Memory B cell (primary cell): ENCODE measurements around the gene HSD11B2.
A peak's percentile ranks its signal among the peaks of the same experiment; 100 is the strongest.

Source experiments
- ATAC-seq: fragments of 150-1000 bp; cut with Tn5 transposase; 2 replicates; pipeline ENCODE4 v1.10.0; 2021; ENCODE audit warnings: low read depth, mild to moderate bottlenecking, moderate library complexity
- DNase-seq, 2 donors: peaks; one replicate each; pipeline ENCODE4 v3.0.0; 2022; ENCODE audit warnings: low spot score in 2 of 2
- H3K27ac Mint-ChIP-seq: one replicate; pipeline ENCODE4 v1.8.0; 2022; ENCODE audit warnings: mild to moderate bottlenecking, moderate library complexity, mixed read lengths
- H3K27me3 Mint-ChIP-seq: one replicate; pipeline ENCODE4 v1.8.0; 2022; ENCODE audit warnings: mixed read lengths
- H3K36me3 Mint-ChIP-seq: one replicate; pipeline ENCODE4 v1.8.0; 2022; ENCODE audit warnings: mild to moderate bottlenecking, mixed read lengths
- H3K4me1 Mint-ChIP-seq: one replicate; pipeline ENCODE4 v1.8.0; 2022; ENCODE audit warnings: mixed read lengths
- H3K4me3 Mint-ChIP-seq: one replicate; pipeline ENCODE4 v1.8.0; 2022; ENCODE audit warnings: mild to moderate bottlenecking, moderate library complexity, mixed read lengths
- H3K9me3 Mint-ChIP-seq: one replicate; pipeline ENCODE4 v1.8.0; 2022; ENCODE audit warnings: mixed read lengths

HSD11B2 gene

GRCh38 chr16:67430977-67431774, at the start of gene HSD11B2:
HSD11B2 (plus strand) TSS chr16:67431121; CDS start chr16:67431249, 128 bp downstream.
- Mint-ChIP-seq H3K4me1 (peaks cover 25% of the 10 kb centered on the region), H3K9me3 (no peaks in the 10 kb centered on the region), H3K27me3 (peaks cover 26% of the 10 kb centered on the region), H3K36me3 (no peaks in the 10 kb centered on the region), H3K4me3 (peak within 1 kb of the TSS; percentile 87), H3K27ac (no peak within 1 kb of the TSS)
- peak in 1 of 2 donors; percentile 30 for DNase-seq
- peak; percentile 36 for ATAC-seq

- H3K4me1 Mint-ChIP-seq = no peaks in the 10 kb centered on the region
- H3K4me3 Mint-ChIP-seq = no peak overlapping the region
- H3K27me3 Mint-ChIP-seq = peaks cover 2% of the 10 kb centered on the region
- H3K36me3 Mint-ChIP-seq = no peaks in the 10 kb centered on the region
- DNase-seq = no peak
- no peak for ATAC-seq
- no peak overlapping the region for H3K27ac Mint-ChIP-seq
- no peaks in the 10 kb centered on the region for H3K9me3 Mint-ChIP-seq
Measured at GRCh38 chr16:67383284-67383683, 47.6 kb upstream of the HSD11B2 start.

GRCh38 chr16:67384778-67385510, 46.0 kb upstream of the HSD11B2 start:
- ATAC-seq = no peak
- Mint-ChIP-seq H3K27ac (no peak overlapping the region), H3K9me3 (no peaks in the 10 kb centered on the region), H3K4me3 (no peak overlapping the region), H3K36me3 (no peaks in the 10 kb centered on the region), H3K27me3 (peaks cover 6% of the 10 kb centered on the region), H3K4me1 (peaks cover 4% of the 10 kb centered on the region)
- no peak for DNase-seq

DNA sequence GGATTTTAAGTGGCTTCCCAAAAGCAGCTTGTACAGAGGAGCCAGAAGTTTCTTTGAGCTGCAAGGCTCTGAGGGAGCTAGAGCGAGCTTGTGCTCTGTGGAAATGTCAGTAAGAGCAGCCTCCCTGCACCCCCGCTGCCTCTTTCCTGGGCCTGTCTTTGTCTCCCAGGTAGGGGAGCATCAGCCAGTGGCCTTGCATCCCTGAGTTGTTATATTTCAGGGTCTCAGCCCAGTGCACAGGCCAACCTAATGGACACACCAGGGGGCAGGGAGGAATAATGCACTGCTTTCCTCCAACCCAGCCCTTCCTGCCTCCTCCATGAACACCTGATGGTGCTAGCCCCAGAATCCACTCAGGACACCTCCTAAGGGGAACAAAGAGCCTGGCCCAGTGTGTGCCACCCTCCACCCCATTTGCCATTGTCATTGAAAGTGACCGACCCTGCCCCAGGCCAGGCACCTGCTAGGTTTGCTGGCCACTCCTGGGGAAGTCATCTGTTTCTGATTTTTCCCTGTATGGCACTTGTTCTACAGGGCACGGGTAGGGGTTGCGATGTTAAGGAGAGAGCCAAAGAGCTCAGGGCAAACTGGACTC, 44.0 kb upstream of the HSD11B2 start:
- H3K4me3 Mint-ChIP-seq = no peak overlapping the region
- peaks cover 11% of the 10 kb centered on the region for H3K27me3 Mint-ChIP-seq
- no peaks in the 10 kb centered on the region for H3K36me3 Mint-ChIP-seq
- ATAC-seq = no peak
- DNase-seq = no peak
- H3K27ac Mint-ChIP-seq = no peak overlapping the region
- H3K4me1 Mint-ChIP-seq = peaks cover 12% of the 10 kb centered on the region
- no peaks in the 10 kb centered on the region for H3K9me3 Mint-ChIP-seq

DNA sequence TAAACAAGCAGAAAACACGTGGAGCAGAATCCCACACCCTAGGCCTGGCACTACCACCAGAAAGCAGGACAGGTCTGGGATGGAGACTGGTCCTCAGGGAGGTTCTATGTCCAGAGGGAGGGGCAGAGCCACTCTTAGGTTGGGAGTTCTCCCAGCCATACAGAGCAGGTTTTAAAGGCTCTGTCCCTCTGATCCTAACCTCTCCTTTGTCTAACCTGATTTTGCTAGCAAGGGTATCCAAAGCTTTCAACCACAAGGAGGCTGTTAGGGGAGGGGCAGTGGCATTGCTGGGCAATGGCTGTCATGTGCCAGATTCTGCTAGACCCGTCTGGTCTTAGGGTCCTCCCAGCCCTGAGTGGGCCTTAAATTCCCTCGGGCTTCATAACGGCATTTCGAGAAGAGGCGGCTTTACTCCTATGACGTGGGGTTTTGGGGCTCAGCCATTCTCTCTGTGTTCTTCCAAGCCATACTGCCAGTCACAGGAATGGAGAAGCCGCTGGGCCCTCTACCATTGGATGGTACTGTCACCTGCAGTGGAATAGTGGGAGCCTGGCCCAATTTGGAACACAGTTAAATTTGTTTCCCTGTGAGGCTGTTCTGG, 43.3 kb upstream of the HSD11B2 start:
- ATAC-seq (no peak), DNase-seq (no peak)
- Mint-ChIP-seq H3K9me3 (no peaks in the 10 kb centered on the region), H3K27me3 (peaks cover 18% of the 10 kb centered on the region), H3K4me1 (peaks cover 15% of the 10 kb centered on the region), H3K4me3 (no peak overlapping the region), H3K36me3 (no peaks in the 10 kb centered on the region), H3K27ac (no peak overlapping the region)

- Mint-ChIP-seq H3K4me3 (no peak overlapping the region), H3K36me3 (no peaks in the 10 kb centered on the region), H3K4me1 (peaks cover 16% of the 10 kb centered on the region), H3K27me3 (peaks cover 19% of the 10 kb centered on the region), H3K9me3 (no peaks in the 10 kb centered on the region), H3K27ac (no peak overlapping the region)
- ATAC-seq (no peak), DNase-seq (no peak)
Measured at GRCh38 chr16:67388191-67388590, 42.7 kb upstream of the HSD11B2 start.

- no peaks in the 10 kb centered on the region for H3K9me3 Mint-ChIP-seq
- peaks cover 21% of the 10 kb centered on the region for H3K27me3 Mint-ChIP-seq
- no peak overlapping the region for H3K4me3 Mint-ChIP-seq
- peaks cover 16% of the 10 kb centered on the region for H3K4me1 Mint-ChIP-seq
- ATAC-seq = no peak
- no peak for DNase-seq
- H3K36me3 Mint-ChIP-seq = no peaks in the 10 kb centered on the region
- no peak overlapping the region for H3K27ac Mint-ChIP-seq
Measured at GRCh38 chr16:67388591-67388990, 42.3 kb upstream of the HSD11B2 start.

DNA sequence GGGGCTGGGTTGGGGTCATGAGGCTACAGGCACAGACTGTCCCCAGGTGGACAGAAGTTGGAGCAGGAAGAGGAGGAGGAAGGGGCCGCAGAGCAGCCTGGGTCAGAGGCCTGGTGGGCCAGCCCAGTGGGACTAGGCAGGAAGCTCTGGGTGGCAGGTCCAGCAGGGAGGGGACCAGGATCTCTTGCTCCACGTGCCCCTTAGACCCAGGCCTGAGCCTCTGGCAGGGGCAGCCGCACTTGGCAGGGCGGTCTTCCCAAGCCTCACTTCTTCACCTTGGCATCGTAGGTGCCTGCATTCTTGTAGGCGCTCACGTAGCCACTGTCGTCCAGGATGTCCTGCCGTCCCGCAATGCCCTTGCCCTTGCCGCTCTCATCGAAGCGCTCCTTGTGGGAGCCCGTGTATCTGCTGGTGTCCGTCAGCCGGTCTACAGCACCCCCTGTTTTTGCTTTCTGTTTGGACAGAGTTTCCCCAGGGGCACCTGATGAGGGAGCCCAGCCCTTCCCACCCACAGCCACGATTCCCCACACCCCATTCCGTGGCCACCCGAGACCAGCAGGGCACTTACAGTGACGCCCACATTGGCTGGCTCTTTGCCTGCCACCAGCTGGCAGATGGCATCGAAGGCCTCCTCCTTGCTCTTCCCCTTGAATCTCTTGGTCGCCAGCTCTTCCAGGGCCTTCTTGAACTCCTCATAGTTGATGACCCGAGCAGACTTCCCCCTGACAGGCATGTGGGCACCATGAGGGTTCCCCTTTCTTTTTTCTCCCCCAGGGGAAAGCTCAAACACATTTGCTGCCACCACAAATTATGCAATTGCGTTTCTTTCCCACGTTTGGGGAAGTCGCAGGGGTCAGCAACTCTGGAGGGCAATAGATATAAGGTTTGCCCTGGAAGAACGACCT, 40.8 kb upstream of the HSD11B2 start:
- Mint-ChIP-seq H3K36me3 (no peaks in the 10 kb centered on the region), H3K4me3 (no peak overlapping the region), H3K27me3 (peaks cover 27% of the 10 kb centered on the region), H3K9me3 (no peaks in the 10 kb centered on the region), H3K27ac (no peak overlapping the region), H3K4me1 (peaks cover 21% of the 10 kb centered on the region)
- no peak for DNase-seq
- peak; percentile 51 for ATAC-seq

- ATAC-seq = no peak
- no peaks in the 10 kb centered on the region for H3K36me3 Mint-ChIP-seq
- peaks cover 21% of the 10 kb centered on the region for H3K4me1 Mint-ChIP-seq
- no peak overlapping the region for H3K4me3 Mint-ChIP-seq
- H3K27ac Mint-ChIP-seq = no peak overlapping the region
- no peaks in the 10 kb centered on the region for H3K9me3 Mint-ChIP-seq
- peaks cover 25% of the 10 kb centered on the region for H3K27me3 Mint-ChIP-seq
- DNase-seq = no peak
Measured at GRCh38 chr16:67390816-67391423, 40.0 kb upstream of the HSD11B2 start.

- H3K4me3 Mint-ChIP-seq = no peak overlapping the region
- peaks cover 21% of the 10 kb centered on the region for H3K4me1 Mint-ChIP-seq
- peaks cover 25% of the 10 kb centered on the region for H3K27me3 Mint-ChIP-seq
- ATAC-seq (no peak), DNase-seq (no peak)
- no peaks in the 10 kb centered on the region for H3K36me3 Mint-ChIP-seq
- H3K9me3 Mint-ChIP-seq = no peaks in the 10 kb centered on the region
- no peak overlapping the region for H3K27ac Mint-ChIP-seq
Measured at GRCh38 chr16:67391424-67392300, 39.3 kb upstream of the HSD11B2 start.

DNA sequence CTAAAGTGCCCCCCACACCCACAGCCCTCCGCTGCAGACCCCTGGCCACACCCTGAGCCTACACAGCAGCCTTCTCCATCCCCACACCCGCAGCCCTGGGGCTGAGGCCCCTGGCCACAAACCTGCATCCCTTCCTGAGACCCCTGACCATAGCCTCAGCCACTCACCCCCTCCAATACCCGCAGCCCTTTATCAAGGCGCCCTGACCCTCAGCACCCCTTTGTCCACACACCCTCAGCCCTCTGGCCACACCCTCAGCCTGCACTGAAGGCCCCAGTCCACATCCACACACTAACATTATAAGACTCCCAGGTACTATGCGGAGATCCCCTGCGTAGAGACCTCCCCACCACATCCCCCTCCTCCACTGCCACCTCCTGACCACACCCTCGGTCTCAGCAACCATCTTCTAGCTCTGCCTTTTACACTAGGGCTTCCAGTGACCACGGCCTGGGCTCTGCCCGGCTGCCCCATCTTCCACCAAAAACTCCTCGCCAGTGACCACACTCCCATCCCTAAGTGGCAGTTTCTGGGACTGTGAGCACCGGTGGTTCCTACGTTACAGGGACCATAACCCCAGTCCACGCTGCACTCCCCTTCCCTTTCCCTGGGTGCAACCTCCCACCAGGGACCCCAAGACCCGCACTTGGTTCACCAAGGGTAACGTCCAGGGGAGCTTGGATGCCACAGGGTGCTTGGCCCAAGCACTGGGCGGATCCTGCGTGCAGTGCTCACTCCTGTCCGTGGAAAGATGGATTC, 38.4 kb upstream of the HSD11B2 start:
- ATAC-seq (no peak), DNase-seq (no peak)
- Mint-ChIP-seq H3K27ac (no peak overlapping the region), H3K27me3 (peaks cover 25% of the 10 kb centered on the region), H3K4me1 (peaks cover 21% of the 10 kb centered on the region), H3K9me3 (no peaks in the 10 kb centered on the region), H3K4me3 (no peak overlapping the region), H3K36me3 (no peaks in the 10 kb centered on the region)
